Prostate gland (tissue), 2 donors: ENCODE results near the gene NR1H2. TPM values are rescaled to one million over a fixed set of nuclear protein-coding genes. Genes with fewer than 3 reads are reported as not detected.
"Not testable (repeated sequence)": the region's sequence is repeated elsewhere in the genome, so short reads cannot be mapped to it uniquely, and the experiment has no call there.

ENCODE experiments used
- DNase-seq: peaks from one replicate; pipeline ENCODE4 v3.0.0-alpha.2; 2019; ENCODE audit warnings: low spot score
- H3K27ac ChIP-seq, 2 donors: fragments of 200-600 bp; sonication (generic); 2 replicates each; pipeline ENCODE4 v1.5.1; 2017 to 2019
- H3K27me3 ChIP-seq: fragments of 200-600 bp; sonication (generic); replicated peaks from 2 replicates; pipeline ENCODE4 v1.5.1; 2019; ENCODE audit not compliant: insufficient read depth
- H3K36me3 ChIP-seq, 2 donors: fragments of 200-600 bp; sonication (generic); 1 replicate in 1 of 2; 2 replicates in 1 of 2; pipeline versions ENCODE4 v1.5.1 to v1.8.1; 2017 to 2019
- H3K4me1 ChIP-seq: fragments of 200-600 bp; sonication (generic); replicated peaks from 2 replicates; pipeline ENCODE4 v1.5.1; 2019
- H3K4me3 ChIP-seq, 2 donors: fragments of 200-600 bp; sonication (generic); 2 replicates each; pipeline ENCODE4 v1.5.1; 2017 to 2019
- H3K9me3 ChIP-seq: fragments of 200-600 bp; sonication (generic); 2 replicates; pipeline ENCODE4 v1.5.1; 2017
- POLR2A ChIP-seq: fragments of 450-650 bp; IDR thresholded peaks from one replicate; pipeline ENCODE4 v1.6.1; 2016; ENCODE audit warnings: antibody characterized with exemption, mild to moderate bottlenecking
- POLR2AphosphoS5 ChIP-seq: sonication (generic); formaldehyde crosslinking; IDR thresholded peaks from one replicate; pipeline ENCODE4 v1.6.1; 2017; ENCODE audit warnings: antibody characterized with exemption
- WGBS: methylation state at CpG from one replicate; pipeline ENCODE4 v1.1.5; 2018; 5-methylcytosine and 5-hydroxymethylcytosine counted together
- intact Hi-C: fragments of 100-400 bp; cut with DNase I; formaldehyde crosslinking; loops from one replicate; pipeline ENCODE4 v1.14.2; 2022
- total RNA-seq, 2 donors: library from RNA; depleted of rRNA; stranded (reverse); fragments of >200 nt; gene quantifications; one replicate each; pipeline ENCODE4 v1.1.0, GENCODE V29; 2016
- TF ChIP-seq, protein P1 (sequence below), 4 experiments: fragments of 200-600 bp in 2 of 4; fragments of 450-650 bp in 2 of 4; sonication (generic) in 2 of 4; IDR thresholded peaks; 1 replicate in 3 of 4; 2 replicates in 1 of 4; pipeline ENCODE4 v1.5.1; 2016 to 2019; ENCODE audit warnings: antibody characterized with exemption in 4 of 4, mild to moderate bottlenecking in 2 of 4, moderate library complexity in 2 of 4

The NR1H2 gene
- total RNA-seq, 2 donors from 2014 or later = 110 to 129 TPM

DNA sequence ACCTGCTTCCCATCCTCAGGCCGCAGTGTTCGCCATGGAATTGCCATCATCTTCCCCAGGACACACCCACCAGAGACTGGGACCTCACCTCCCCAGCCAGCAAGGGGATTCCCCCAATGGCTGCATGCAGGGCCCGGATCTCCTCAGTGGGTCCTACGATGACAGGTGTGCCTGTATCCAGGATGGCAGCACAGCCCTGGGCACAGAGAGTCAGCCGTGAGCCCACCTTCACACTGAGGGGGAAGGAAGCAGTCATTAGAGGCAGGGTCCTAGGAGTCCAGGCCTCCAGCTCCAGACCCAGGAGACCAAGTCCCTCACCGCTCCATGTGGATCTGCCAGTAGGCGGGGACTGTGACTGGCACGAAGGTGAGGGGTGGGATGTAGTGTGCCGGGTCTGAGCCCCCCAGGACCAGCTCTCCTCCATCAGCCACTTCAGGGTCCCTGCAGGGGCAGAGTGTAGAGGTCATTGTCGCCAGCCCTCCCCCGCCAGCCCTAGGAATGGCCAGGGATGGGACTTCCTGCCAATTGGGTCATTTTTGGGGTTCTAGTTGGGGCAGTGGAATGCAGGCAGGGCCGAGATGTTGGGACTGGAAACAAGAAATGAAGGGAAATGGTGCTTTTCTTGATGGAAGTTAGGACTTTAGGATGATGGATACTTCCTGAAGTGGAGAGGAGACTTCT lies 41.4 kb upstream of the NR1H2 start:
- Histone ChIP-seq H3K36me3 (no peaks in the 10 kb centered on the region), H3K4me3 (no peak overlapping the region), H3K9me3 (no peaks in the 10 kb centered on the region), H3K27me3 (no peaks in the 10 kb centered on the region), H3K27ac (no peak overlapping the region), H3K4me1 (no peaks in the 10 kb centered on the region)
- WGBS = 97% methylated on average over 12 of the region's 12 CpGs
- intact Hi-C loops = no loop called here
- no peak for DNase-seq
- TF ChIP-seq POLR2AphosphoS5 (no peak), POLR2A (no peak)
- TF ChIP-seq, protein P1, sequence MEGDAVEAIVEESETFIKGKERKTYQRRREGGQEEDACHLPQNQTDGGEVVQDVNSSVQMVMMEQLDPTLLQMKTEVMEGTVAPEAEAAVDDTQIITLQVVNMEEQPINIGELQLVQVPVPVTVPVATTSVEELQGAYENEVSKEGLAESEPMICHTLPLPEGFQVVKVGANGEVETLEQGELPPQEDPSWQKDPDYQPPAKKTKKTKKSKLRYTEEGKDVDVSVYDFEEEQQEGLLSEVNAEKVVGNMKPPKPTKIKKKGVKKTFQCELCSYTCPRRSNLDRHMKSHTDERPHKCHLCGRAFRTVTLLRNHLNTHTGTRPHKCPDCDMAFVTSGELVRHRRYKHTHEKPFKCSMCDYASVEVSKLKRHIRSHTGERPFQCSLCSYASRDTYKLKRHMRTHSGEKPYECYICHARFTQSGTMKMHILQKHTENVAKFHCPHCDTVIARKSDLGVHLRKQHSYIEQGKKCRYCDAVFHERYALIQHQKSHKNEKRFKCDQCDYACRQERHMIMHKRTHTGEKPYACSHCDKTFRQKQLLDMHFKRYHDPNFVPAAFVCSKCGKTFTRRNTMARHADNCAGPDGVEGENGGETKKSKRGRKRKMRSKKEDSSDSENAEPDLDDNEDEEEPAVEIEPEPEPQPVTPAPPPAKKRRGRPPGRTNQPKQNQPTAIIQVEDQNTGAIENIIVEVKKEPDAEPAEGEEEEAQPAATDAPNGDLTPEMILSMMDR (IDR thresholded peaks at IDR 0.05) = no peak

DNA sequence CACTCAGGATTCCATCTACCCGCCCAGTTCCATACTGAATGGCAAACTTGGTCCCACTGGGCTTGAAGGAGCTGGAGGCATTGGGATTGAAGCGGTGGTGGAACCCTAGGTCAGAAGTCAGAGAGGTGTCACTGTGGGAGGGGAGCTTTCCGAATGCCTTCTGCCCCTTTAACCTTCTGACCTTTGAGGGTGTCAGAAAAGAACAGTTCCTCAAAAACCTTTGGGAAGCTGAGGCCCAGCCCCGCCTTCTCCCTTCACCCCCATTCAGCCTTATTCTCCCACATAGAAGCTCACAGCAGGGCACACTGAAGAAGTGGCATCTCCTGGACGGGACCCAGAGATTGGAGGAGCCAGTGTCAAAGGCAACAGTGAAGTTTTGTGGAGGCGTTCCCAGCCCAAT lies 39.2 kb upstream of the NR1H2 start:
- DNase-seq, H3K4me1 ChIP-seq, H3K27ac ChIP-seq, H3K36me3 ChIP-seq, H3K4me3 ChIP-seq, H3K27me3 ChIP-seq, H3K9me3 ChIP-seq, intact Hi-C loops: not testable (repeated sequence)
- 89% methylated on average over 6 of the region's 6 CpGs for WGBS

DNA sequence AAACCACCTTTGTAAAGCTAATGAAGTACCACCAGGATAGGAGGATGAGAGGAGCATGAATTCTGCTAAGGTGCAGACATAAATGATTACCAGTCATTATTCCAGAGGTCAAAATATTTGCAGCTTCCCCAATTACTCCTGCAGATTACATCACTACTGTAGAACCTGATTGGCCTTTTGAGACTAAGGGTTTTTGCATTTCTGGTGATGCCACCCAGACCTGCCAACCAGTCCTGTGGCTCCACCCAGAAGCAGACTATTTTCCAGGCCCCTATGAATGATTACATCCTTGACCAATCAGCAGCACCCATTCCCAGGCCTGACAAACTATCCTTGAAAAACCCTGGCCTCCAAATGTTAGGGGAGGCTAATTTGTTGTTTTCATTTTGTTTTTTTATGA lies 35.9 kb upstream of the NR1H2 start:
- no peaks in the 10 kb centered on the region for H3K9me3 ChIP-seq
- DNase-seq = no peak
- no peak for TF ChIP-seq POLR2AphosphoS5
- TF ChIP-seq POLR2A = no peak
- TF ChIP-seq, protein P1 (IDR thresholded peaks at IDR 0.05) = no peak
- H3K4me1 ChIP-seq = no peaks in the 10 kb centered on the region
- no peak overlapping the region for H3K4me3 ChIP-seq
- H3K36me3 ChIP-seq = no peaks in the 10 kb centered on the region
- no peaks in the 10 kb centered on the region for H3K27me3 ChIP-seq
- H3K27ac ChIP-seq = no peak overlapping the region
- intact Hi-C loops = no loop called here

DNA sequence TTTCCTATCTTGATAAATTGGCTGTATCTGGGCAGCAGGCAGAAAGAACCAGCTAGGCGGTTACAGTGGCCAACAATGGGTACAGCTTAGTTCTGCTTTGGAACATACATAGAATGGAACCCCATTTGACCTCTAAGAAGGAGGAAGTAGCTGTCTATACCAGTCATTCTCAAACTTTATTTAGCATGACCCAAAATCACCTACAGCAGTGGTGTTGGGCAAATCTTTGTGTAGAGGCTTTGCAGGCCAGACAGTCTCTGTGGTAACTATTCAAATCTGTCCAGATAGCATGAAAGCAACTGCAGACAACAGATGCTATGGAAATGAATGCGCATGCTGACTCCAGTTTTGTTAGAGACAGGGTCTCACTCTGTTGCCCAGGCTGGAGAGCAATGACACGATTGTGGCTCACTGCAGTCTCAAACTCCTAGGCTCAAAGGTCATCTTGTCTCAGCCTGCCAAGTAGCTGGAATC lies 35.1 kb upstream of the NR1H2 start:
- intact Hi-C loops = no loop called here
- 98% methylated on average over 3 of the region's 3 CpGs for WGBS
- no peak for DNase-seq

DNA sequence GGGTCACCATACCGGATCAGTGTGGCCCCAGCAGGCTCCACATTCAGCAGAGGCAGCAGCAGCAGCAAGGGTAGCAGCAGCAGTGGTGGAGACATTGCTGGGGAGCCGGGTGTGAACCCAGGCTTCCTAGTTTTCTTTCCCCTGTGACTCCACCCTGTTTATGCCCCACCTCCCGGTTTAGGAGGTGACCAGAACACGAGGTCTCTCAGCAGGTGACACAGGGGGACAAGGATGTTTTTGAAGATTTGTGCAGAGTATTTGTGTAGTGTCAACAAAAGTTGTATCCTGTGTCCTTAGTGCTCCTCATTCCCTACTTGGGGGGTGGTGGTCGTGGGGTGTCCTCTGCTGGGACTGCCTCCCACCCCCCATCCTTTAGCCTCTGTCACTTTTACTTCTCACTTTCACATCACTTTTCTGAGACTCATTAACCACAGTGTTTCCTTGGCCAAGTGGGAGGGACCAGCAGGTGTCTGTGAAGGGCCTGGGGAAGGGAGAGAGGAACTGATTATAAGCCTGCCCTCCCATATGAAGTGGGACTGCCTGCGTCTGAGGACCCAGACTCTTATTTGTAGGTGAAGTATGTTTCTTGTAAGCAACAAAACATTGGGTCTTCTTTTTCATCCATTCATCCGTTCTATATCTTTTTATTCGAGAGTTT lies 31.5 kb upstream of the NR1H2 start:
- H3K9me3 ChIP-seq = no peaks in the 10 kb centered on the region
- intact Hi-C loops = no loop called here

More for the DNA sequence above, 35.1 kb upstream of the NR1H2 start:
- TF ChIP-seq, protein P1 (IDR thresholded peaks at IDR 0.05) = no peak
- TF ChIP-seq POLR2AphosphoS5 (no peak), POLR2A (no peak)
- no peak overlapping the region for H3K4me3 ChIP-seq
- no peak overlapping the region for H3K27ac ChIP-seq
- H3K9me3 ChIP-seq = no peaks in the 10 kb centered on the region
- no peaks in the 10 kb centered on the region for H3K4me1 ChIP-seq
- no peaks in the 10 kb centered on the region for H3K27me3 ChIP-seq
- H3K36me3 ChIP-seq = no peaks in the 10 kb centered on the region

DNA sequence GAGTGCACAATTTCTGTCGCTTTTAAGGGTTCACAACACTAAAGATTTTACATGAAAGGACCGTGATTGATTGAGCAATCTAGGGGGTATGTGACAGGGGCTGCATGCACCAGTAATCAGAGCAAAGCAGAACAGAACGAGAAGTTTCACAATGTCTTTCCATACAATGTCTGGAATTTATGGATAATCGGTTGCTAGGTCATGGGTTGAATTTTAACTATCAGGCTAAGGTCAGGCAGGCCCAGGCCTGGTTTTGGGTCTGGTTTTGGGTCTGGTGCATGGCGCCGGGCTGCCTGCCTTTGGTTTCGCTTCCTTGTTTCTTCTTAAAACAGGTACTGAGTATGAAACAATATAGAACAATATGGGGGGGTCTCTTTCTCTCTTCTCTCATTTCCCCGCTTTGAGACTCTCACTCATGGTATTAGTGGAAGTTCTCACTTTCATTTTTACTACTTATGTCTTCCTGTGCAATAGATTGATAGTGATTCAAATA lies 29.1 kb upstream of the NR1H2 start:
- DNase-seq, intact Hi-C loops, H3K4me1 ChIP-seq, H3K36me3 ChIP-seq, H3K27me3 ChIP-seq, H3K27ac ChIP-seq, H3K4me3 ChIP-seq, H3K9me3 ChIP-seq: not testable (repeated sequence)
- WGBS = 63% methylated on average over 8 of the region's 8 CpGs

More for the DNA sequence above, 31.5 kb upstream of the NR1H2 start:
- WGBS = 80% methylated on average over 8 of the region's 8 CpGs
- H3K27ac ChIP-seq = no peak overlapping the region
- DNase-seq = no peak
- H3K4me3 ChIP-seq = no peak overlapping the region
- no peaks in the 10 kb centered on the region for H3K4me1 ChIP-seq
- no peak for TF ChIP-seq POLR2AphosphoS5
- TF ChIP-seq, protein P1 (IDR thresholded peaks at IDR 0.05) = no peak
- TF ChIP-seq POLR2A = no peak
- H3K36me3 ChIP-seq = no peaks in the 10 kb centered on the region
- no peaks in the 10 kb centered on the region for H3K27me3 ChIP-seq
